Stomach smooth muscle (tissue), 2 donors: ENCODE data around the gene RAB4A.

Source experiments
- H3K27ac ChIP-seq: one replicate; pipeline ENCODE4 v1.7.0; 2013; ENCODE audit warnings: mild to moderate bottlenecking, low read length, inconsistent platforms
- H3K27me3 ChIP-seq, 2 donors: one replicate each; pipeline ENCODE4 v1.7.0; 2013; ENCODE audit warnings: low read length in 2 of 2; ENCODE audit not compliant: insufficient read depth in 2 of 2, control insufficient read depth in 1 of 2
- H3K36me3 ChIP-seq, 2 donors: one replicate each; pipeline ENCODE4 v1.7.0; 2013; ENCODE audit warnings: low read length in 2 of 2; ENCODE audit not compliant: control insufficient read depth in 2 of 2, insufficient read depth in 2 of 2
- H3K4me1 ChIP-seq: one replicate; pipeline ENCODE4 v1.7.0; 2013; ENCODE audit warnings: low read length; ENCODE audit not compliant: control insufficient read depth, insufficient read depth
- H3K4me3 ChIP-seq, 2 donors: one replicate each; pipeline ENCODE4 v1.7.0; 2013; ENCODE audit warnings: low read length in 2 of 2
- H3K9ac ChIP-seq, 2 donors: one replicate each; pipeline ENCODE4 v1.7.0; 2013; ENCODE audit warnings: low read length in 2 of 2, mild to moderate bottlenecking in 1 of 2
- H3K9me3 ChIP-seq, 2 donors: one replicate each; pipeline ENCODE4 v1.7.0; 2013; ENCODE audit warnings: low read length in 2 of 2; ENCODE audit not compliant: control insufficient read depth in 2 of 2
- donor health status: healthy.
- donor health status: Pancreatic carcinoma.

RAB4A gene

GRCh38 chr1:229272164-229273158 is 1.6 kb downstream of the RAB4A start:
- Histone ChIP-seq H3K4me1 (peaks cover 20% of the 10 kb centered on the region), H3K27me3 (no peaks in the 10 kb centered on the region), H3K9ac (peak overlapping the region; percentile 48 to 88), H3K36me3 (peaks cover 0 to under 1% of the 10 kb centered on the region in 2 donors), H3K27ac (peak overlapping the region; percentile 70), H3K9me3 (no peaks in the 10 kb centered on the region), H3K4me3 (peak overlapping the region; percentile 74 to 83)

DNA sequence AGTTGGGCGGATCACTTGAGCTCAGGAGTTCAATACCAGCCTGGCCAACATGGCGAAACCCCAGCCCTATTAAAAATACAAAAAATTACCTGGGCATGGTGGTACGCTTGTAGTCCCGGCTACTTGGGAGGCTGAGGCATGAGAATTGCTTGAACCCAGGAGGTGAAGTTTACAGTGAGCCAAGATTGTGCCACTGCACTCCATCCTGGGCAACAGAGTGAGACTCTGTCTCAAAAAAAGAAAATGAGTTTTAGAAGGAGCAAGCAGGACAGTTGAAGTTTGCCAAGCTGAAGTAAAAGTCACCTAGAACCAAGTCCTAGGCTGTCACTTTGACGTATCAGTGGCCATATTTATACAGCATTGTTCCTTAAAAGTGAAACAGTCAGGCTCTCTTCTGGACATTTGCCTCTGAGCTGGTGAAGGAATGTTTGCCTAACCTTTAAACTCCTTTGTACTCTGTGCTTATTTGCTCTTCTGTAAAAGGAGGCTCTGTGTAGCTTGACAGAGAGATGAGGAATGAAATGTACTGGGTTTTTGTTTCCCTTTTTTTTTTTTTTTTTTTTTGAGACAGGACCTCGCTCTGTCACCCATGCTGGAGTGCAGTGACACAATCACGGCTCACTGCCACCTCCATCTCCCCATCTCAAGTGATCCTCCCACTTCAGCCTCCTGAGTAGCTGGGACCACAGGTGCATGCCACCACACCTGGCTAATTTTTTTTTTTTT is 2.8 kb downstream of the RAB4A start:
- Histone ChIP-seq H3K4me1 (peaks cover 24% of the 10 kb centered on the region), H3K9ac (peak overlapping the region in 1 of 2 donors; percentile 18), H3K27me3 (no peaks in the 10 kb centered on the region), H3K27ac (peak overlapping the region; percentile 58), H3K36me3 (peaks cover 0 to 3% of the 10 kb centered on the region in 2 donors), H3K9me3 (no peaks in the 10 kb centered on the region), H3K4me3 (no peak overlapping the region)

GRCh38 chr1:229275005-229275404 is 4.1 kb downstream of the RAB4A start:
- Histone ChIP-seq H3K27me3 (no peaks in the 10 kb centered on the region), H3K4me3 (no peak overlapping the region), H3K4me1 (peaks cover 27% of the 10 kb centered on the region), H3K9ac (no peak overlapping the region), H3K9me3 (no peaks in the 10 kb centered on the region), H3K27ac (no peak overlapping the region), H3K36me3 (peaks cover 0 to 3% of the 10 kb centered on the region in 2 donors)

DNA sequence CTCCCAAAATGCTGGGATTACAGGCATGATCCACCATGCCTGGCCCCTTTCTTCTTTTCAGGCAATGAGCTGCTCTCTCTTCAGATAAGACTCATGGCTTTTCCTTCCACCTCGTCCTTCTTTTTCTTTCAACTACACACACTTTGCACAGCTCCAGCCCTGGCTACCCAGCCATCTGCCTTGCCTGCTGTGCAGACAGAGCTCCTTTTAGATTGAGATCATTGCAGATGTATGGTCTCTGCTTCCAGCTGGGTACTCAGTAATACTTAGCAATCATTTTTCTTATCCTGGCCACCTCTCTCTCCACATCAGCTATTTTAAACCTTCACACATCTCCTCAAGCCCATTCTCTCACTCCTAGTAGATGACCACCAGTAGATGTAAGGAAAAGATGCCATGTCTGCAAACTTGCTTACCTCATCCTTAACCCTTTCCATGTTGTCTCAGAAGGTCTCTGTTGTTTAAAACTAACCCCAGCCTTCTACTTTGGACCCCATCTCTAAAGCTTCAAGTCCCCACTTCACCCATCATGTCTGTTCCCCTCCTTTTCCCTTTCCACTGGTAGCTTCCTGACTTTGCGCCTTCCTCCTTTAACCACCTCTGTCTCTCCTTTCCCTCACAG is 7.3 kb downstream of the RAB4A start:
- no peak overlapping the region for H3K4me3 ChIP-seq
- H3K36me3 ChIP-seq, result peaks cover 0 to 3% of the 10 kb centered on the region in 2 donors
- no peaks in the 10 kb centered on the region for H3K9me3 ChIP-seq
- peaks cover 20% of the 10 kb centered on the region for H3K4me1 ChIP-seq
- H3K27ac ChIP-seq, result peak overlapping the region; percentile 2
- H3K27me3 ChIP-seq, result no peaks in the 10 kb centered on the region
- H3K9ac ChIP-seq, result no peak overlapping the region

DNA sequence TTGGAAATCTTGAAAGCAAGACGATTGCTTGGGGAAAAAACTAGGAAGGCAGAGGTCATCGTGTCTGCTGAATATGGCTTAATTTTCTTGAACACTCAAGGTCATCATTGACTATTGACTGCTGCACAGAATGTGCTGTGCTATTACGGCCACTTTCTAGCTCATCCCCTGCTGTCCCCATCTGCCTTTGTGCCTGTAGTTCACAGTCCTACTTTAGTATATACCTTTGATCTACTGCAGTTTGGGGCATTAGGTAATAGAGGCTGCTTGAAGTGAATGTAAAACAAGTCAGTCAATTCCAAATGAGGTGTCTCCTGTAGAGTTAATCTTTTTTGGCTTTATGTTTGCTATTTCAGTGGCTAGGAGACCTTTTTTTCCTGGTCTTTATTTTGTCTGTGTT is 8.3 kb downstream of the RAB4A start:
- Histone ChIP-seq H3K27me3 (no peaks in the 10 kb centered on the region), H3K9ac (no peak overlapping the region), H3K27ac (no peak overlapping the region), H3K4me3 (no peak overlapping the region), H3K36me3 (peaks cover 0 to 3% of the 10 kb centered on the region in 2 donors), H3K9me3 (no peaks in the 10 kb centered on the region), H3K4me1 (peaks cover 17% of the 10 kb centered on the region)

DNA sequence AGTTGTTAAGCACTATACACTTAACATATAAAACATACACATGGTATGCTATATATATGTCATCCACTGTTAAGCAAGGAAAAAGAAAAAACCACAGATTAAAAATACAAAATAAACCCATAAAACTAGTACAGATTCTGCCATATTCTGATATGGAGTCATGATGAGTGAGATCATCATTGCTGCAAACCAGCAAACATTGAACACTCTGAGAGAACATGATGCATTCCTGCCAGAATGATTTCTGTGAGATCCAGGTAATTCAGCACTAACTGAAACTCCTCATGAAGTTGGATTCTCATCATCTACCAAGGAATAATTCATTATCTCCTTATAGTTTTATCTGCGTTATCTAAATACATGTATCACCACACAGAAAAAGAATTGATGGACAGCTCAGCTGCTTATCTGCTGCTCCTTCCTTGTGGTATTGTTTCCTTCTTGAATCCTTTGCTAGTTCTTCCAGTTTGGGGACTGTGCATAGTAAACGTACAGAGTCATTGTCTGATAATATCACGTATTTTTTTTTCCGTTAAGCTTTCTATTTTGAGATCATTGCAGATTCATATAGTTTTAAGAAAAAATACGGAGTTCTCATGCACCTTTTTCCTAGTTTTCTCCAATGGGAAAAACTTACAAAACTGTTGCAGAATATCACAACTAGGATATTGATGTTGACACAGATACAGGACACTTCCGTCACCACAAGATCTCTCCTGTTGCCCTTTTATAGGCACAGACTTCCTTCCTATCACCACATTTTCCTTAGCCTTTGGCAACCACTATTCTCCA is 9.3 kb downstream of the RAB4A start:
- H3K9ac ChIP-seq, result no peak overlapping the region

GRCh38 chr1:229280921-229281320 is 10.0 kb downstream of the RAB4A start:
- Histone ChIP-seq H3K4me1 (peaks cover 14% of the 10 kb centered on the region), H3K9me3 (no peaks in the 10 kb centered on the region), H3K9ac (no peak overlapping the region), H3K4me3 (no peak overlapping the region), H3K27me3 (no peaks in the 10 kb centered on the region), H3K36me3 (peaks cover 0 to 3% of the 10 kb centered on the region in 2 donors), H3K27ac (no peak overlapping the region)

More for the DNA sequence above, 9.3 kb downstream of the RAB4A start:
- Histone ChIP-seq H3K27ac (no peak overlapping the region), H3K4me1 (peaks cover 14% of the 10 kb centered on the region), H3K4me3 (no peak overlapping the region), H3K27me3 (no peaks in the 10 kb centered on the region), H3K9me3 (no peaks in the 10 kb centered on the region), H3K36me3 (peaks cover 0 to 3% of the 10 kb centered on the region in 2 donors)

- Histone ChIP-seq H3K9ac (no peak overlapping the region), H3K36me3 (peaks cover 0 to 3% of the 10 kb centered on the region in 2 donors), H3K4me3 (no peak overlapping the region), H3K4me1 (peaks cover 14% of the 10 kb centered on the region), H3K9me3 (no peaks in the 10 kb centered on the region), H3K27ac (no peak overlapping the region), H3K27me3 (no peaks in the 10 kb centered on the region)
These were observed 10.5 kb downstream of the RAB4A start for GRCh38 chr1:229281339-229281926.

DNA sequence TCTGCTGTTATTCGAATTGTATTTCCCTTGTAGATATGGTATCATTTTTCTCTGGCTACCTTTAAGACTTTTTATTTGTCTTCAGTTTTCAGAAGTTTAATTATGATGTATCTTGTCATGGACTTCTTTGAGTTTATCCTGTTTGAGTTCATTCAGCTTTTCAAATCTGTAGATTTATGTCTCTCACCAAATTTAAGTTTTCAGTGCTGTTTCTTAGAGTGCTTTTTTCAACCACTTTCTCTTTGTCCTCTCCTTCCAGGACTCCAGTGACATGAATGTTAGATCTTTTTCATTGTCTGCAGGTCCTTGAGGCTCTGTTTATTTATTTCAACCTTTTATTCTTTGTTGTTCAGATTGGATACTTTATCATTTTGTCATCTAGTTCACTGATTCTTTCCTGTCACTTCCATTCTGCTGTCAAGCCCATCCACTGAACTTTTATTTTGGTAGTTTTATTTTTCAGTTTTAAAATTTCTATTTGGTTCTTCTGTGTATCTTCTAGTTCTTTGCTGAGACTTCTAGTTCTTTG is 11.4 kb downstream of the RAB4A start:
- no peaks in the 10 kb centered on the region for H3K9me3 ChIP-seq
- peaks cover 14% of the 10 kb centered on the region for H3K4me1 ChIP-seq
- H3K9ac ChIP-seq, result no peak overlapping the region
- H3K27me3 ChIP-seq, result no peaks in the 10 kb centered on the region
- no peak overlapping the region for H3K27ac ChIP-seq
- no peak overlapping the region for H3K4me3 ChIP-seq
- H3K36me3 ChIP-seq, result peaks cover 0 to 3% of the 10 kb centered on the region in 2 donors
